ENCODE measurements around the gene TAS2R14.

The TAS2R14 gene

GRCh38 chr12:10904686-10905085 lies 34.4 kb downstream of the TAS2R14 start:
- no peak for DNase-seq

- no peak for DNase-seq
Observed at GRCh38 chr12:10901427-10901826, 37.6 kb downstream of the TAS2R14 start.

- no peak for DNase-seq
Observed at GRCh38 chr12:10900972-10901371, 38.1 kb downstream of the TAS2R14 start.

GRCh38 chr12:10900530-10900929 lies 38.5 kb downstream of the TAS2R14 start:
- DNase-seq = no peak

GRCh38 chr12:10896854-10897253 lies 42.2 kb downstream of the TAS2R14 start:
- no peak for DNase-seq

- no peak for DNase-seq
Observed at GRCh38 chr12:10891937-10892336, 47.1 kb downstream of the TAS2R14 start.

- DNase-seq = no peak
Observed at GRCh38 chr12:10889226-10889625, 49.8 kb downstream of the TAS2R14 start.

All from DMS79 (cell line).